ENCODE data around the gene EFNA2.
A peak's percentile ranks its signal among the peaks of the same experiment; 100 is the strongest.

The EFNA2 gene

DNA sequence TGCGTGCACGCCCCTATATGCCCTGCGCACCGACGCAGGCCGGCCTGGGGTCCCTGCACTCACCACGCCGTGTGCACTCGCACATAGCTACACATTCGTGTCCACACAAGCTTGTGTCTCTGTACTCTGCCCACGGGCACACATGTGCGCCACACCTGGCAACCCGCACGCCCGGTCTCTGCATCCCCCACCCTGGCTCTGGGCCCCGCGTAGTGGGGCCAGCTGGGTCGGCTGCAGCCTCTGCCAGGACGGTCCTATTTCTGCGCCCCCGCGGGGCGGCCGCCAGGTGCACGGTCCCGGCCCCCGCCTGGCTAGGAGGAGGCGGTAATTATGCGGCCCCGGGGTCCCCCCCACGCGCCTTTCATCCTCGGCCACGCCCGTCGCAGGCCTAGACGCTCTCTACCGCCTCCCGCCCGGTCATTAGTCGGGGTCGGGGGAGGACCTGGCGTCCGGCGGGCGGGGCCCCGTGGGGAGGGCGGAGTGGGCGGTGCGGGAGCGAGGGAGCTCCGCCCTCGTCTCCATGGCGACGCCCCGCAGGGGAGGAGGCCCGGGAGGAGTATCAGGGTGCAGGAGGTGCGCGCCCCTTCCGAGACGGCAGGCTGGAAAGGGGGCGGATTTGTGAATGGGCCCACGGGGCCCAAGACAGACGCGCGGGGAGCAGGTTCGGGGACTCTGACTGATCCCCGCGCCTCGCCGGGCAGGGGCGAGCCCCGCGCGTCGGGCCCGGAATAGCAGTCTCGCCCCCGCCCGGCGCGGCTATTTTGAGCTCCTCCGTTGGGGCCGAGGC lies 19.4 kb upstream of the EFNA2 start:
- no peaks in the 10 kb centered on the region for H3K27me3 ChIP-seq (ENCODE audit: insufficient read depth, low read depth)
- H3K36me3 ChIP-seq (ENCODE audit: insufficient read depth) = no peaks in the 10 kb centered on the region
- H3K4me1 ChIP-seq (ENCODE audit: low read depth, poor library complexity, severe bottlenecking) = peaks cover 45% of the 10 kb centered on the region
- H3K27ac ChIP-seq = 0 out of 2 replicates have a peak overlapping the region, but pooled peaks have one; percentile 15
- H4K20me1 ChIP-seq (ENCODE audit: insufficient read depth) = no peaks in the 10 kb centered on the region
- H3K79me2 ChIP-seq (ENCODE audit: insufficient read depth, low read depth) = peaks cover 18% of the 10 kb centered on the region
- TF ChIP-seq, protein P1, sequence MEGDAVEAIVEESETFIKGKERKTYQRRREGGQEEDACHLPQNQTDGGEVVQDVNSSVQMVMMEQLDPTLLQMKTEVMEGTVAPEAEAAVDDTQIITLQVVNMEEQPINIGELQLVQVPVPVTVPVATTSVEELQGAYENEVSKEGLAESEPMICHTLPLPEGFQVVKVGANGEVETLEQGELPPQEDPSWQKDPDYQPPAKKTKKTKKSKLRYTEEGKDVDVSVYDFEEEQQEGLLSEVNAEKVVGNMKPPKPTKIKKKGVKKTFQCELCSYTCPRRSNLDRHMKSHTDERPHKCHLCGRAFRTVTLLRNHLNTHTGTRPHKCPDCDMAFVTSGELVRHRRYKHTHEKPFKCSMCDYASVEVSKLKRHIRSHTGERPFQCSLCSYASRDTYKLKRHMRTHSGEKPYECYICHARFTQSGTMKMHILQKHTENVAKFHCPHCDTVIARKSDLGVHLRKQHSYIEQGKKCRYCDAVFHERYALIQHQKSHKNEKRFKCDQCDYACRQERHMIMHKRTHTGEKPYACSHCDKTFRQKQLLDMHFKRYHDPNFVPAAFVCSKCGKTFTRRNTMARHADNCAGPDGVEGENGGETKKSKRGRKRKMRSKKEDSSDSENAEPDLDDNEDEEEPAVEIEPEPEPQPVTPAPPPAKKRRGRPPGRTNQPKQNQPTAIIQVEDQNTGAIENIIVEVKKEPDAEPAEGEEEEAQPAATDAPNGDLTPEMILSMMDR (conservative IDR thresholded peaks at IDR 0.05; ENCODE audit: low read depth, low read length) = no peak
- peak overlapping the region; percentile 80 for H3K4me2 ChIP-seq
- H3K9ac ChIP-seq = peak overlapping the region; percentile 41; the same call in 1 of the 2 replicates
- H3K4me3 ChIP-seq (IDR thresholded peaks at IDR 0.05; ENCODE audit: insufficient read depth, low read depth, low read length) = no peak overlapping the region
- peak overlapping the region; percentile 73 for H2AFZ ChIP-seq (ENCODE audit: low read depth)

DNA sequence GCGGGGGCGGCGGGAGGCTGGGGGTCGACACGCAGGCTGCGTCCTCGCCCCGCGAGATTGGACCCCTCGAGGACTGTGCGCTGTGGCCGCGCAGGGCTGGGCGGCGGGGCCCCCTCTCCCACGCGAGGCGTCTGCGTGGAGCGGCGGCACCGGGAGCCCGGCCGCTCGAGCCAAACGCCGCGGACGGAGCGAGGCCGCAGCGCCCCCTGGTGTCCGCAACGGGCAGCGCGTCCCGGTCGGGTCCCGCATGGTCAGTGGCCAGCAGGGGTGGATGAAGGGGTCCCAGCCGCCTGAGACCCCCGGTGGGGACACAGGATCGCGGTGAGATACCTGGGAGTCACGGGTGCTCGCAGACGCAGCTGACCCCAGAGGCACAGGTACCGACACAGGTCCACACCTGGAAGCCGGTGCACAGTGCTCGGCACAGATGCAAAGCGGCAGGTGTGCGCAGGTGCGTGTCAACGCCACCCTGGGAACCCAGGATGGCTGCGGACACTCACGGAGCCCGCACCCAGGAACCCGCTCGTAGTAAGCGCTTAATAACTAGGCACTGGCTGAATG lies 18.7 kb upstream of the EFNA2 start:
- TF ChIP-seq, protein P1 (conservative IDR thresholded peaks at IDR 0.05; ENCODE audit: low read depth, low read length) = peak; percentile 92
- Histone ChIP-seq H3K27me3 (ENCODE audit: insufficient read depth, low read depth) (no peaks in the 10 kb centered on the region), H4K20me1 (ENCODE audit: insufficient read depth) (no peaks in the 10 kb centered on the region), H3K79me2 (ENCODE audit: insufficient read depth, low read depth) (peaks cover 25% of the 10 kb centered on the region), H3K4me1 (ENCODE audit: low read depth, poor library complexity, severe bottlenecking) (peaks cover 41% of the 10 kb centered on the region), H3K9ac (peak overlapping the region; percentile 41; the same call in 1 of the 2 replicates), H3K4me3 (IDR thresholded peaks at IDR 0.05; ENCODE audit: insufficient read depth, low read depth, low read length) (no peak overlapping the region), H3K4me2 (peak overlapping the region; percentile 80), H2AFZ (ENCODE audit: low read depth) (peak overlapping the region; percentile 73), H3K27ac (0 out of 2 replicates have a peak overlapping the region, but pooled peaks have one; percentile 15), H3K36me3 (ENCODE audit: insufficient read depth) (no peaks in the 10 kb centered on the region)

DNA sequence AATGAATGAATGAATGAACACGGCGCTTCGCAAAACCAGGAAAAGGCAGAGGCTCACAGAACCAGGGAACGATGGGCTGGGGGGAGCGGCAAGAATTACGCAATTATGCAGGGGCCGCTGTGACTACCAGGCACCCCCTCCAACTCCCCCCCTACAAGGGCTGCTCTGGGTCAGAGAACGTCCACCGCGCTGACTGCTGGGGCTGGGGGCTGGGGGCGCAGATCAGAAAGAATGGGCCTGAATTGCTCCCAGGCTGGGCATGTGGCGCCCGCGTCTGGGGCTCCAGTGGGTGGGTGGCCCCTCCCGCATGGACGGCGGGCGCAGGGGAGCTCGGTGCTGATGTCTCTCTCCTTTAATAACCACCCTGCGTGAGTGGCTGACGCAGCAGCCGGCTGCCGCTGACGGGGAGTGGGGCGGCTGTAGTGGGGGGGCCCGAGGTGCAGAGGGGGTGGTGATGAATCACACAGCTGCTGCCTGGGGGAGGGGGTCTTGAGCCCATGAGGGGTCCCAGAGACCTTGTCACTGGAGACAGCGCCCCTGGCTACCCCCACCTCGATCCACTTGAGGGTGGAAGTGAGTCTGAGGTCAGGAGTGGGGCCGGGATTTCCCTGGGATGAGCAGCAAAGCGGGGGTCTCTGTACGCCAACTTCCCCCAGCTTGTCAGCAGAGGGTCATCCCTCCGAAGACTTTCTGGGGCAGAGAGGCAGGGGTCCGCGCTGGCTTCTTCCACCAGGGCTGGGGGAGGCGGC lies 18.0 kb upstream of the EFNA2 start:
- Histone ChIP-seq H3K4me2 (peak overlapping the region; percentile 80), H3K4me3 (IDR thresholded peaks at IDR 0.05; ENCODE audit: insufficient read depth, low read depth, low read length) (no peak overlapping the region), H3K79me2 (ENCODE audit: insufficient read depth, low read depth) (peaks cover 31% of the 10 kb centered on the region), H3K27me3 (ENCODE audit: insufficient read depth, low read depth) (no peaks in the 10 kb centered on the region), H3K36me3 (ENCODE audit: insufficient read depth) (0 out of 2 replicates have a peak, but pooled peaks cover 7% of the 10 kb centered on the region), H3K4me1 (ENCODE audit: low read depth, poor library complexity, severe bottlenecking) (peaks cover 35% of the 10 kb centered on the region), H2AFZ (ENCODE audit: low read depth) (no peak overlapping the region), H3K9ac (no peak overlapping the region), H4K20me1 (ENCODE audit: insufficient read depth) (no peaks in the 10 kb centered on the region), H3K27ac (no peak overlapping the region)
- TF ChIP-seq, protein P1 (conservative IDR thresholded peaks at IDR 0.05; ENCODE audit: low read depth, low read length) = no peak

DNA sequence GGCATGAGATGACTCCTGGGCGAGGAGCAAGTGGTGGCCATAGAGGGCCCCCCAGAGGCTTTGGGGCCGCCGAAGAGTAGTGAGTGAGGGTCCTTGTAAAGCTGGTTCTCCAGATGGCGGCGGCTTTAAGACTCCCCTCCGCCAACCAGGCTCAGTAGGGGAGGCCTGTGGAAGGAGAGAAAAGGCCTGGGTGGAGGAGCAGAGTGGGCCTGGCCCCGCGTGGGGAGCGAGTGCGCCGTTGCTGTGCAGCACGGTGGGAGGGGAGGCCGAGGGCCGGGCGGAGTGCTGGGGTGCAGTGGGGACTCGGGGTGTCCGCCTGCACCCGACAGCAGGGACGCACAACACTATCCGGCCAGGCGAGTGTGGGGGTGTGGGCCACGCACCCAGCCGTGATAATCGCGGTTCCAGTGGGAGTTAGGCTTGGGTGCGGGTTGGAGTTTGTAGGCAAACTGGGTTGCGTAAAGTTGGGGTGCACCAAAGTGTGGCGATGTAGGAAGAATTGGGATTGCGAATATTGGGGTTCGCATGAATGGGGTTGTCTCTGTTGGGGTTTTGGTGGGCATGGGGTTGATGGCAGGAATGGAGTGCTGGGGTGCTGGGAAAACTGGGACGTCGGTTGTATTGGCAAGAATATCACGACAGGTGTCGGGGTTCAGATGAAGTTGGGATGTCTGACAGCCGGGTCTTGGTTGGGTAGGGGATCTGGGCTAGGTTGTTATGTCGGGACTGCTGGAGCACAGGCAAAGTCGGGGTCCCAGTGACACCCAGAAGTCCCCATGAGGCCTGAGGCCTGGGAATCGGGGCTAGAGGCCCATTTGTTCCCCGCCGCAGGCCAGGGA lies 17.2 kb upstream of the EFNA2 start:
- Histone ChIP-seq H3K27ac (no peak overlapping the region), H3K79me2 (ENCODE audit: insufficient read depth, low read depth) (peaks cover 36% of the 10 kb centered on the region), H4K20me1 (ENCODE audit: insufficient read depth) (no peaks in the 10 kb centered on the region), H3K4me1 (ENCODE audit: low read depth, poor library complexity, severe bottlenecking) (peaks cover 35% of the 10 kb centered on the region), H3K36me3 (ENCODE audit: insufficient read depth) (peaks cover 14% of the 10 kb centered on the region; the same call in 1 of the 2 replicates), H3K4me3 (IDR thresholded peaks at IDR 0.05; ENCODE audit: insufficient read depth, low read depth, low read length) (no peak overlapping the region), H3K9ac (no peak overlapping the region), H3K27me3 (ENCODE audit: insufficient read depth, low read depth) (no peaks in the 10 kb centered on the region), H3K4me2 (peak overlapping the region; percentile 72), H2AFZ (ENCODE audit: low read depth) (peak overlapping the region; percentile 36; the same call in 1 of the 2 replicates)
- TF ChIP-seq, protein P1 (conservative IDR thresholded peaks at IDR 0.05; ENCODE audit: low read depth, low read length) = no peak

All from KMS-11 (cell line).